Measurements from ENCODE around the gene RPS24. TPM values are rescaled to one million over a fixed set of nuclear protein-coding genes. Genes with fewer than 3 reads are reported as not detected.

RPS24 gene
- polyA plus RNA-seq, 1 donor (not counting 4 experiments of a cell fraction or from before 2014, with no cell fraction given) = 5,180 TPM

DNA sequence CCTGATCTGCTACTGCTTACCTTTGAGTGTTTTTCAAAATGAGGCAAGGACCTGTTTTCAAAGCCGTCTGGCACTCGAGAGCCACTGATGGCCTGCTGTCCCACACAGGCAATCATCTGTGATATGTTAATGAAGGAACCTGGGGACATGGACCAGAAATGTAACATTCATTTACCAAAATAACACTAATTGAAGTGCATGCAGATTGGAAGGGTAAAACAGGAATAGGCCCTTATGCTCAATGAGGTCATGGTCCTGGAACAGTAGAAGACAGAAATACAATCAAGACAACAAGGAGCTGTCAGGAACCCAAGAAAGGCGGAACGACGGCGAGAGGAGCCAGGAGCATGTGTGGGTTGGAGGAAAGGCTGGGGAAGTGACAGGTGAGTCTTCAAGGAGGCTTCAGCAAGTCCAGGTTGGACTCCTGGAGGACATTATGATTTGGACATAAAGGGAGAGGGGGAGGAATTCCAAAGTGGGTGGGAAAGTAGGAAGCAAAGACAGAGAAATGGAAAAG is 32.6 kb upstream of the RPS24 start:
- no peak for FAIRE-seq
- H3K79me2 ChIP-seq (ENCODE audit: control insufficient read depth, insufficient read depth, low read length) = no peaks in the 10 kb centered on the region
- no peaks in the 10 kb centered on the region for H3K27me3 ChIP-seq (ENCODE audit: control insufficient read depth, extremely low read depth, insufficient read depth, low read length)
- TF ChIP-seq, protein P1, sequence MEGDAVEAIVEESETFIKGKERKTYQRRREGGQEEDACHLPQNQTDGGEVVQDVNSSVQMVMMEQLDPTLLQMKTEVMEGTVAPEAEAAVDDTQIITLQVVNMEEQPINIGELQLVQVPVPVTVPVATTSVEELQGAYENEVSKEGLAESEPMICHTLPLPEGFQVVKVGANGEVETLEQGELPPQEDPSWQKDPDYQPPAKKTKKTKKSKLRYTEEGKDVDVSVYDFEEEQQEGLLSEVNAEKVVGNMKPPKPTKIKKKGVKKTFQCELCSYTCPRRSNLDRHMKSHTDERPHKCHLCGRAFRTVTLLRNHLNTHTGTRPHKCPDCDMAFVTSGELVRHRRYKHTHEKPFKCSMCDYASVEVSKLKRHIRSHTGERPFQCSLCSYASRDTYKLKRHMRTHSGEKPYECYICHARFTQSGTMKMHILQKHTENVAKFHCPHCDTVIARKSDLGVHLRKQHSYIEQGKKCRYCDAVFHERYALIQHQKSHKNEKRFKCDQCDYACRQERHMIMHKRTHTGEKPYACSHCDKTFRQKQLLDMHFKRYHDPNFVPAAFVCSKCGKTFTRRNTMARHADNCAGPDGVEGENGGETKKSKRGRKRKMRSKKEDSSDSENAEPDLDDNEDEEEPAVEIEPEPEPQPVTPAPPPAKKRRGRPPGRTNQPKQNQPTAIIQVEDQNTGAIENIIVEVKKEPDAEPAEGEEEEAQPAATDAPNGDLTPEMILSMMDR (optimal IDR thresholded peaks at IDR 0.05 in 1 of 3, IDR thresholded peaks at IDR 0.05 in 1 of 3, conservative IDR thresholded peaks at IDR 0.05 in 1 of 3; ENCODE audit: extremely low read depth in 1 of 3, insufficient read depth in 2 of 3, low read length in 3 of 3) = no peak
- TF ChIP-seq EZH2 (IDR thresholded peaks at IDR 0.05; ENCODE audit: low read length) = no peak
- H3K4me1 ChIP-seq (ENCODE audit: control insufficient read depth, extremely low read depth, insufficient read depth, low read length) = no peaks in the 10 kb centered on the region
- no peak overlapping the region for H3K27ac ChIP-seq (ENCODE audit: control insufficient read depth, insufficient read depth, low read length)
- DNase-seq (ENCODE audit: low read depth, low spot score) = no peak
- peaks cover 24 to 33% of the 10 kb centered on the region in 2 experiments for H3K36me3 ChIP-seq (ENCODE audit: control insufficient read depth in 2 of 2, extremely low read depth in 1 of 2, insufficient read depth in 2 of 2, low read length in 2 of 2)
- no peak overlapping the region for H3K4me3 ChIP-seq (ENCODE audit: control insufficient read depth in 2 of 3, extremely low read depth in 1 of 3, insufficient read depth in 2 of 3, low read depth in 1 of 3, low read length in 3 of 3)
- H3K9me1 ChIP-seq (ENCODE audit: control insufficient read depth, extremely low read depth, insufficient read depth, low read length) = no peaks in the 10 kb centered on the region
- dilution Hi-C loops (cut with MboI; ENCODE audit: extremely low pct_ligation_motif_present, low sequenced_read_pairs) = no loop called here
- no peaks in the 10 kb centered on the region for H3K9me3 ChIP-seq (ENCODE audit: control insufficient read depth, low read depth, low read length)
- no peaks in the 10 kb centered on the region for H4K20me1 ChIP-seq (ENCODE audit: control insufficient read depth, extremely low read depth, insufficient read depth, low read length)
- no peak overlapping the region for H2AFZ ChIP-seq (ENCODE audit: control insufficient read depth, low read length)
- no peak overlapping the region for H3K9ac ChIP-seq (ENCODE audit: control insufficient read depth, extremely low read depth, insufficient read depth, low read length)
- H3K4me2 ChIP-seq (ENCODE audit: control insufficient read depth, extremely low read depth, insufficient read depth, low read depth, low read length) = no peak overlapping the region

DNA sequence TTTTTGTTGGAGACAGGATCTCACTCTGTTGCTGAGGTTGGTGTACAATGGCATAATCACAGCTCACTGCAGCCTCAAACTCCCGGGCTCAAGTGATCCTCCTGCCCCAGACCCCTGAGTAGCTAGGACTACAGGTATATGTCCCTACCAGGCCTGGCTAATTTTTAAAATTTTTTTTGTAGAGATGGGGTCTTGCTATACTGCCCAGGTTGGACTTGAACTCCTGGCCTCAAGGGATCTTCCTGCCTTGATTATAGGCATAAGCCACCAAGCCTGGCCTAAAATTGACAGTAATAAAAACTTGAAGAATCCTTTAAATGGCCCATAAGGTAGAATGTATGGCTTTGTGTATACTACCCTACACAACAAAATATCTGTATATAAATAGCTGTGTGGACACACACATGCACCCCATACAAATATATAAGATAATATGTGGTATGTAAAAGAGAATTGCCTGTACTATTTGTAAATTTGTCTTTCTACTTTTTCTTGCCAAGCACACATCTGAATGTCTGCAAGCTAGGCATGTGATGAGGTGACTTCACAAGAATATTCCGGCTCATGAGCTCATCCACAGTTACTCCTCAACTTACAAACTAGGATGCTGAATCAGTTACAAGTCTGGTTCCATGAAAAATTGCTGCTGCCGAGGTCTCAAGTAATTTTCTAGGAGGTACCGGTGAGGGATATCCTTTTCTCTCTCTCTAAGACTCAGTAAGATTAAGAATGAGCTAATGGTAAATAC is 30.9 kb upstream of the RPS24 start:
- no peaks in the 10 kb centered on the region for H3K27me3 ChIP-seq (ENCODE audit: control insufficient read depth, extremely low read depth, insufficient read depth, low read length)
- no peaks in the 10 kb centered on the region for H3K9me1 ChIP-seq (ENCODE audit: control insufficient read depth, extremely low read depth, insufficient read depth, low read length)
- H3K4me2 ChIP-seq (ENCODE audit: control insufficient read depth, extremely low read depth, insufficient read depth, low read depth, low read length) = no peak overlapping the region
- H4K20me1 ChIP-seq (ENCODE audit: control insufficient read depth, extremely low read depth, insufficient read depth, low read length) = no peaks in the 10 kb centered on the region
- no peaks in the 10 kb centered on the region for H3K9me3 ChIP-seq (ENCODE audit: control insufficient read depth, low read depth, low read length)
- H3K36me3 ChIP-seq (ENCODE audit: control insufficient read depth in 2 of 2, extremely low read depth in 1 of 2, insufficient read depth in 2 of 2, low read length in 2 of 2) = peaks cover 24 to 36% of the 10 kb centered on the region in 2 experiments
- H3K79me2 ChIP-seq (ENCODE audit: control insufficient read depth, insufficient read depth, low read length) = no peaks in the 10 kb centered on the region
- H3K9ac ChIP-seq (ENCODE audit: control insufficient read depth, extremely low read depth, insufficient read depth, low read length) = no peak overlapping the region
- TF ChIP-seq EZH2 (IDR thresholded peaks at IDR 0.05; ENCODE audit: low read length) = no peak
- TF ChIP-seq, protein P1 (optimal IDR thresholded peaks at IDR 0.05 in 1 of 3, IDR thresholded peaks at IDR 0.05 in 1 of 3, conservative IDR thresholded peaks at IDR 0.05 in 1 of 3; ENCODE audit: extremely low read depth in 1 of 3, insufficient read depth in 2 of 3, low read length in 3 of 3) = no peak
- H3K27ac ChIP-seq (ENCODE audit: control insufficient read depth, insufficient read depth, low read length) = no peak overlapping the region
- dilution Hi-C loops (cut with MboI; ENCODE audit: extremely low pct_ligation_motif_present, low sequenced_read_pairs) = no loop called here
- FAIRE-seq = no peak
- no peak overlapping the region for H2AFZ ChIP-seq (ENCODE audit: control insufficient read depth, low read length)
- H3K4me3 ChIP-seq (ENCODE audit: control insufficient read depth in 2 of 3, extremely low read depth in 1 of 3, insufficient read depth in 2 of 3, low read depth in 1 of 3, low read length in 3 of 3) = no peak overlapping the region
- no peaks in the 10 kb centered on the region for H3K4me1 ChIP-seq (ENCODE audit: control insufficient read depth, extremely low read depth, insufficient read depth, low read length)
- no peak for DNase-seq (ENCODE audit: low read depth, low spot score)

All from keratinocyte (primary cell).